ENCODE results near the gene A4GALT.
"Not testable (repeated sequence)": the region's sequence is repeated elsewhere in the genome, so short reads cannot be mapped to it uniquely, and the experiment has no call there.

Gene A4GALT

DNA sequence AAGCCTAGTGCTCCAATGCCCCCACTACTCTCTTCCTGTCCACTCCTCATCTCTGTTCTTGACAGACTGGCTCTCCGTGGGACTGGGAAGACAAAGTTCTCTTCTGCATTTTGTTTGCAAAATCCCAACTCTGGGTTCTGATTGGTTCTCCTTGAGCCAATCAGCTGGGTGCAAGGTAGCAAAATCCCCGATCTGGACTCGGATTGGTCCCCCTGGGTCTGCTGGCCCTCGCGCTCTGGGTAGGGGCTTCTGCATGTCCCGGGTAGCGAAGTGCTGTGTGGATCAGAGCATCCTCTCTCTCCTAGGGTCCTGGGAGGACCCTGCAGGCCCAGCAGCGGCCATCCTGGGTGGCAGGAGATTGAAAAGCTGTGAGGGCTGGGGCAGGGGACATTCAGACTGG is 22.3 kb upstream of the A4GALT start:
- DNase-seq, result no peak

DNA sequence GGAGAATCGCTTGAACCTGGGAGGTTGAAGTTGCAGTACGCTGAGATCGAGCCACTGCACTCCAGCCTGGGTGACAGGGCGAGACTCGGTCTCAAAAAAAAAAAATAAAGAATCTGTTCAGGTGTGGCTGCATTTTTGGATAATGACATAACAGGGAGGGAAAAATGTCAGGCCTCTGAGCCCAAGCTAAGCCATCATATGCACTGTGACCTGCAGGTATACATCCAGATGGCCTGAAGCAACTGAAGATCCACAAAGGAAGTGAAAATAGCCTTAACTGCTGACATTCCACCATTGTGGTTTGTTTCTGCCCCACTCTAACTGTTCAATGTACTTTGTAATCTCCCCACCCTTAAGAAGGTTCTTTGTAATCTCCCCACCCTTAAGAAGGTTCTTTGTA is 19.6 kb upstream of the A4GALT start:
- not testable (repeated sequence) for DNase-seq

DNA sequence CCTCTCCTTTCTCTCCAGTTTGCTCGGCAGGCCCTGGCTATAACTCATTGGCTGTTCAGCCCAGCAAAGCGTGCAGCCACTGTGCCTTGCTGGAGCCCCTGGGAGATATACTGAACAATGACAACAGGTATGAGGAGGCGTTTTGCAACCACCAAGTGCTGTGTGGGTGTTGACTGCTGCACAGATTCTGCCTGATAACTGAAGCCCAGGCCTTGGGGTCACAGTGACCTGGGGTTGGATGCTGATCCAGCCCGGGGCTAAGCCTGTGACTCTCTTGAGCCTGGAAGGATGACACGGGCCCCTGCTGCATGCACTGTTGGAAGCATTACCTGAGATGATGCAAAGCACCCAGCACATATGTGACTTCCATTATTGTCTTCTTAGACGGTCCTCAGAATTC is 13.7 kb upstream of the A4GALT start:
- DNase-seq, result no peak

DNA sequence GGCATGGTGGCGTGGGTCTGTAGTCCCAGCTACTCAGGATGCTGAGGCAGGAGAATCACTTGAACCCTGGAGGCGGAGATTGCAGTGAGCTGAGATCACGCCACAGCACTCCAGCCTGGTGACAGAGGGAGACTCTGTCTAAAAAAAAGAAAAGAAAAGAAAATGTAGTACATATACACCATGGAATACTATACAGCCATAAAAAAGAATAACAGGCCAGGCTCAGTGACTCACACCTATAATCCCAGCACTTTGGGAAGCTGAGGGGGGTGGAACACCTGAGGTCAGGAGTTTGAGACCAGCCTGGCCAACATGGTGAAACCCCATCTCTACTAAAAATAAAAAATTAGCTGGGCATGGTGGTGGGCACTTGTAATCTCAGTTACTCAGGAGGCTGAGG is 12.7 kb upstream of the A4GALT start:
- DNase-seq, result not testable (repeated sequence)

GRCh38 chr22:42732081-42732480 is 11.4 kb upstream of the A4GALT start:
- DNase-seq, result no peak

- no peak for DNase-seq
These were observed 6.1 kb upstream of the A4GALT start for GRCh38 chr22:42726811-42727210.

DNA sequence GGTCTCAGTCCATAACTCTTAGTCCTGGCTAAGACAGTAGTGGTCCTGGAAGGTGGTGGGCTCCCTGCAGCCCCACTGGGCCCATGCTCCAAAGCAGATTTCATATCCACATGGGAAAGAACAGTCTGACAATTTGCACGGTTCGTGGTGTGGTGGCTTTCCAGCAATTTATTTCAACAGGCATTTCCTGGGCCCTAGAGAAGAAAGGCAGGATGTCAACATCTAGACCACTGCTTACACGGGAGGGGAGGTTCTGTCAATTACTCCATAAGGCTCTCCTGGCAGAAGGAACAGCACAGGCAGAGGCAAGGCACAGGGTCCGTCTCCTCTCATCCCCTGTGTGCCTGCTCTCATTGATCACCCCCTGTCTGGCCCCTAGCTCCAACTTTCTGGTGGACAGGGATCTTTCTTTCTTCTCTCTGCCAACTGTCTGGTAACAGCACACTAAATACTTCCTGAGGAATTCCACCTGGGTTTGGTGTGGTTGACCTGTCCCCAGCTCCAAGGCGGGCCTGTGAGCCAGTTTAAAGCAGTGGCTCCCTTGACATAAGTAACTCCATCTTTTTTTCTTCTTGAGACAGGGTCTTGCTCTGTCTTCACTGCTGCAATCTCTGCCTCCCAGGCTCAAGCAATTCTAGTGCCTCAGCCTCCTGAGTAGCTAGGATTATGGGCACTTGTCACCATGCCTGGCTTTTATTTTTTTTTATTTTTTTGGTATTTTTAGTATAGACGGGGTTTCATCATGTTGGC is 5.1 kb upstream of the A4GALT start:
- DNase-seq, result no peak

GRCh38 chr22:42724062-42724461 is 3.4 kb upstream of the A4GALT start:
- no peak for DNase-seq

DNA sequence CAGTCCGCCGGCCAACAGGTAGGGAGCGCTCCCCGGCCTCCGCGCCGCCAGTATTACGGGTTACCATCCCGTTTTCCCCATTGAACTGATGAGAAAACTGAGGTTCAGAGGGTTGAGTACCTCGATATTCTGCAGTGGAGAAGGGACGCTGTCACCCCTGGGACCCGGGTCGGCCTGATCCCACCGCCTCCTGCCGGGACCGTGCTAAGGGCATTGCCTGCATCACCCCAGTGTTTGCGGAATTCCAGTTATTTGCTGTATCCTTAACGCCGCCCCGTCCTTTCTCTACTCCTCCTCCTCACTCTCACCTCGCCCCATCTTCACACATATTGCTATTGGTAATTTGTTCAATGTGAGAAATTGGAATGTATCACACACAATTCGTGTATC is 370 bp upstream of the A4GALT start:
- no peak for DNase-seq

- no peak for DNase-seq
These were observed 911 bp downstream of the A4GALT start for GRCh38 chr22:42719656-42720262.

DNA sequence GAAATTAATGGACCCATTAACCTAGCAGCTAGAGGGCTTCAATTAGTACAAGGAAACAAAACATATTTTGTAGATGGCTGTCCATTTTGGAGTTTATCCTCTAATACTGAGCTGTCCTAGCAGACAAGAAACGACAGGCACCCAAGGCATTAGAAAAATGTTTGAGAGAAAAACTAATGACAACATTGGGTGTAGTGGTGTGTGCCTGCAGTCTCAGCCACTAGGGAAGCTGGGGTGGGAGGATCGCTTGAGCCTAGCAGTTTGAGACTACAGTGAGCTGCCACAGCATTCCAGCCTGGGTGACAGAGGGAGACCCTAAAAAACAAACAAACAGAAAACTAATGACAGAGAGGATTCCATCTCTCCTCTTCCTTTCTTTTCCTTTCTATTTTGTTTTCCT is 1.5 kb downstream of the A4GALT start:
- DNase-seq, result no peak

DNA sequence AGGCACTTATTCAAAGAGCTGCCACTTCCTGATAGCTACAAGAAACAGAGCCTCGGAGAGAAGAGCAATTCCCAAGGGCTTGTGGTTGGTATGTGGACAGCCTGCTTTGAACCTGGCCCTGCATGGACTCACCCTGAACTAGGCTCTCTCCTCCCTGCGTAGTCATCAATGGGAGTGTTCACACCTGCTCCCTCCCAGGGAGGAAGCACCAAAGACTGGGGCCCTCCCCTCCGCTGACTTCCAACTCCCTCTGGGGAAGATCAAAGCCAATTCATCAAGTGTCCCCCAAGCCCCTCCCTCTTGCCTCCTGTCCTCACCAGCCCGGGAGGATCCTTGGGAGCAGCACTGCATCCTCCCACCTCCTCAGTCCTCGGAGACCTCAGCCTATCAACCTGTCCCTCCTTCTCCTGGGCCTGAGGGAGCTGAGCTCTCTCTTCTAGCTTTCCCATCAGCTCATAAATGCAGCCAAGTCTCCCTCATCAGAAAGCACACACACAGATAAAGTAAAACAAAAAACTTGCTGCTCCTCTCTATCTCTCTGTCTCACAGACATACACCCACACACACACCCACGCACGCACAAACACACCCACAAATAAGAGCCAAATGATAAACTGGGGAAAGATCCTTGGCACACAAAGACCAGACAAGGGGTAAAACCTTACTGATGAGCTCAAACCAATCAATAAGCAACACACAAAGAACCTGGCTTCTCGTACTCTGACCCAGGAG is 3.3 kb downstream of the A4GALT start:
- no peak for DNase-seq

GRCh38 chr22:42716649-42717127 is 4.0 kb downstream of the A4GALT start:
- DNase-seq, result no peak

DNA sequence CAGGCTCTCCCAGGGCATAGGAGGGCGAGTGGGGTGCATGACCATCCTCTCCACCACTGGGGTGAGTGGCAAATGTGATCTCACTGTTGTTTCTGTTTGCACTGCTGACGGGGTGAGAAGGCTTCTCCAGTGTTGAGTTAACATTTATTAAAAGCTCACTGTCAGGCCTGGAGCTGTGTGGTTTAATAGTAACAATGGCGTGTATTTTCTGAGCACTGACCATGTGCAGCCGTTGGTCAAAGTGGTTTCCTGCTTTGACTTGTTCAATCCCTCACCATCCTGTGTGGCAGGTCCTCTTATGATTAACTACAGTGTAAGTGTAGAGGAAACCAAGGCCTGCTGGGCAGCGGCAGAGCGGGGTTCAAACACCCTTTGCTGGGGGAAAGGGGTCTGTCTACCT is 4.4 kb downstream of the A4GALT start:
- no peak for DNase-seq

GRCh38 chr22:42714768-42715390 is 5.8 kb downstream of the A4GALT start:
- no peak for DNase-seq

GRCh38 chr22:42714308-42714707 is 6.4 kb downstream of the A4GALT start:
- no peak for DNase-seq

DNA sequence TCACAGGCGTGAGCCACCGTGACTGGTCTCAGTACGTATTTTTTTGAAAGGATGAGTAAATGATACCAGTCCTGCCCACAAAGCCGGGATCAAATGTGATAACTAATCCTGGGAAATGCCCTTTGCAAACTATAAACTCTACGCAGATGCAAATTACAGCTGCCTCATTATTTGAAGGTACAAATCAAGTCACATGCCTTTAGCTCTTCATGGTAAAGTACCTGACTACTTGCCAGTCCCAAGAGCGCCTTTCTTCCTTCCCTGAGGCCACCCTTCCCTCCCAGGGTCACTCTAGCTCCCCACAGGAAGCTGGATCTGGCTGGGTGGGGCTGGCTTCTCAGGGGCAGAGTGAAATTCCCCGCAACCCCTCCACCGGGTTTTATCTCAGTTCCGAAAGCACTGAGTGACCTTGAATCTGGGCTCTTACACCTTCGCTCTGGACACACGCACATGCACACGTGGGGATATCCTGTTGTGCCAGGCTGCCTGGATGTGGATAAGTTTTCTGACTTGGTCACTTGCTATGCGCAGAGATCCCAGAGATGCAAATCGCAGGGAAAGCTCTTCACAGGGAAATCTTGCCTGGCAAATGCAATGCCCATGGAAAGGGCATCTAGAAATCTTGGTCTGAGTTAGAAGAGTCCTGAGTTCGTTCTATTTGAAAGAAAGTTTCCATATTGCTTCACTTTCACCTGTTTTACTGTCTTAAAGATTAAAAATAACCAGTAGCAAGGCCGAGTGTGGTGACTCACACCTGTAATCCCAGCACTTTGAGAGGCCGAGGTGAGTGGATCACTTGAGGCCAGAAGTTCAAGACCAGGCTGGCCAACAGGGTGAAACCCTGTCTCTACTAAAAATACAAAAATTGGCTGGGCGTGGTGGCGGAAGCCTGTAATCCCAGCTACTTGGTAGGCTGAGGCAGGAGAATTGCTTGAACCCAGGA is 8.5 kb downstream of the A4GALT start:
- DNase-seq, result no peak

DNA sequence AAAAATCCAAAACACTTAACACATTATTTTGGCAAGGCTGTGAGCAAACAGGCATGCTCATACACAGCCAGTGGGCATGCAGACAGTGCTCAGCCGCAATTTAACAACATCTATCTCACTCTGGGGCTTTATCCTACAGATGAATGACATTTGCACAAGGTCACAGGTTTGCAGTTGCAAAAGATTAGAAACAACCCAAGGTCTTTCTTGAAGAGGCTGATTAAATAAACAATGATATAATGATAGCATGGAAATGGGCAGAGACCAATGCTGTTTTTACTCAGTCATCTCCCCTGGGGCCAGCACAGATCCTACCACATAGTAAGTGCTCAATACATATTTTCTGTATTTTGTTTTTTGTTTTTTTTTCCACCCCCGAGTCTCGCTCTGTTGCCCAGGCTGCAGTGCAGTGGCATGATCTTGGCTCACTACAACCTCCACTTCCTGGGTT is 9.4 kb downstream of the A4GALT start:
- DNase-seq, result no peak

- DNase-seq, result no peak
These were observed 12.3 kb downstream of the A4GALT start for GRCh38 chr22:42708417-42708816.

- DNase-seq, result no peak
These were observed 13.2 kb downstream of the A4GALT start for GRCh38 chr22:42707496-42707895.

DNA sequence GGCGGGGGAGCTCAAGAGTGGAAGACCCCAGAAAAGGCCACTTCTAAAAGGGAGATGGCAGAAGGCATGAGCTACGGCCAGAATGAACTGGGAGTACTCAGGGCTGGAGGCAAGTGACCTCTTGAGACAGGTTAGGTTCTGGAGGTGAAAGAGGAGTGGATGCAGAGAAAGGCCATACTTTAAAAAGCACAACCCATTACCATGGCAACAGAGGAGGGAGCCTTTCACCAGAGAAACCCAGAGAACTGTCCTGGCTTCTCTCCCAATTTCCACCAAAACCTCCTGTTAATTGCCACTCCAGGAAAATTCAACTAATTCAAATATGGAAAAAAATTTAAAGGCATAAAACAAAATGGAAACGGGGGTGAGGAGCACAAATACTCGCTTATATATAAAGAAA is 15.8 kb downstream of the A4GALT start:
- DNase-seq, result no peak
